SK-N-SH treated with all-trans-retinoic acid at 6 μM for 48 hours (cell line): Measurements from ENCODE around the gene CMTR1.

Experiments
- ATAC-seq: fragments of 200-7000 bp; cut with Tn5 transposase; 3 replicates; pipeline ENCODE4 v1.9.1; 2020; ENCODE audit warnings: mild to moderate bottlenecking, moderate library complexity
- ARNTL ChIP-seq: fragments of 450-650 bp; formaldehyde crosslinking; IDR thresholded peaks from 2 replicates; pipeline ENCODE4 v1.5.0; 2020; ENCODE audit warnings: low read depth, mild to moderate bottlenecking, moderate library complexity, borderline replicate concordance
- CREB5 ChIP-seq: fragments of 250-450 bp; sonication (Bioruptor Pico); IDR thresholded peaks from 2 replicates; pipeline ENCODE4 v1.5.1; 2020; ENCODE audit warnings: low read depth, mild to moderate bottlenecking, moderate library complexity
- CSDC2 ChIP-seq: fragments of 250-450 bp; sonication (Bioruptor Pico); IDR thresholded peaks from 2 replicates; pipeline ENCODE4 v1.5.0; 2020; ENCODE audit warnings: mild to moderate bottlenecking, moderate library complexity
- CSRNP3 ChIP-seq: fragments of 250-450 bp; sonication (Bioruptor Pico); IDR thresholded peaks from 2 replicates; pipeline ENCODE4 v1.5.1; 2021; ENCODE audit warnings: mild to moderate bottlenecking, moderate library complexity
- ESRRG ChIP-seq: fragments of 250-450 bp; sonication (Bioruptor Pico); IDR thresholded peaks from 2 replicates; pipeline ENCODE4 v1.6.1; 2021; ENCODE audit warnings: mild to moderate bottlenecking
- GLIS3 ChIP-seq: fragments of 250-450 bp; sonication (Bioruptor Pico); IDR thresholded peaks from 2 replicates; pipeline ENCODE4 v1.5.0; 2020; ENCODE audit warnings: mild to moderate bottlenecking, moderate library complexity
- ISL1 ChIP-seq: fragments of 250-450 bp; sonication (Bioruptor Pico); IDR thresholded peaks from 2 replicates; pipeline ENCODE4 v2.1.2; 2022; ENCODE audit warnings: mild to moderate bottlenecking, moderate library complexity
- OSR1 ChIP-seq: fragments of 250-450 bp; sonication (Bioruptor Pico); IDR thresholded peaks from 2 replicates; pipeline ENCODE4 v1.8.0; 2022; ENCODE audit warnings: moderate library complexity, mild to moderate bottlenecking, inconsistent platforms
- PATZ1 ChIP-seq: fragments of 250-450 bp; sonication (Bioruptor Pico); IDR thresholded peaks from 2 replicates; pipeline ENCODE4 v1.8.0; 2020; ENCODE audit warnings: mild to moderate bottlenecking, moderate library complexity, borderline replicate concordance
- PPARA ChIP-seq: fragments of 250-450 bp; sonication (Bioruptor Pico); IDR thresholded peaks from 2 replicates; pipeline ENCODE4 v1.5.0; 2020; ENCODE audit warnings: mild to moderate bottlenecking, borderline replicate concordance
- RARB ChIP-seq: fragments of 250-450 bp; sonication (Bioruptor Pico); IDR thresholded peaks from 2 replicates; pipeline ENCODE4 v1.8.0; 2021; ENCODE audit warnings: mild to moderate bottlenecking, moderate library complexity
- SNAI2 ChIP-seq: fragments of 250-450 bp; sonication (Bioruptor Pico); IDR thresholded peaks from 2 replicates; pipeline ENCODE4 v1.5.0; 2020; ENCODE audit warnings: mild to moderate bottlenecking, moderate library complexity
- TCF4 ChIP-seq: fragments of 250-450 bp; sonication (Bioruptor Pico); IDR thresholded peaks from 2 replicates; pipeline ENCODE4 v1.8.0; 2021; ENCODE audit warnings: mild to moderate bottlenecking, moderate library complexity, borderline replicate concordance
- ZC3H10 ChIP-seq: fragments of 250-450 bp; sonication (Bioruptor Pico); IDR thresholded peaks from 2 replicates; pipeline ENCODE4 v1.5.1; 2021; ENCODE audit warnings: mild to moderate bottlenecking, moderate library complexity
- ZFP3 ChIP-seq: fragments of 250-450 bp; sonication (Bioruptor Pico); IDR thresholded peaks from 2 replicates; pipeline ENCODE4 v1.5.0; 2020; ENCODE audit warnings: mild to moderate bottlenecking, moderate library complexity
- ZFP30 ChIP-seq: fragments of 450-650 bp; formaldehyde crosslinking; IDR thresholded peaks from 2 replicates; pipeline ENCODE4 v1.5.0; 2022; ENCODE audit warnings: mild to moderate bottlenecking, moderate library complexity
- ZNF565 ChIP-seq: fragments of 450-650 bp; formaldehyde crosslinking; conservative IDR thresholded peaks from 2 replicates; pipeline ENCODE4 v1.5.0; 2020; ENCODE audit warnings: low read depth, mild to moderate bottlenecking, moderate library complexity
- ZNF70 ChIP-seq: fragments of 450-650 bp; formaldehyde crosslinking; IDR thresholded peaks from 2 replicates; pipeline ENCODE4 v1.5.0; 2020; ENCODE audit warnings: mild to moderate bottlenecking, moderate library complexity
- ZNF8 ChIP-seq: fragments of 450-650 bp; formaldehyde crosslinking; IDR thresholded peaks from 2 replicates; pipeline ENCODE4 v1.5.0; 2020; ENCODE audit warnings: mild to moderate bottlenecking, moderate library complexity
- TF ChIP-seq, protein P1 (sequence below): fragments of 250-450 bp; sonication (Bioruptor Pico); IDR thresholded peaks from 2 replicates; pipeline ENCODE4 v1.8.0; 2021; ENCODE audit warnings: low read depth, mild to moderate bottlenecking, moderate library complexity, borderline replicate concordance

The CMTR1 gene

DNA sequence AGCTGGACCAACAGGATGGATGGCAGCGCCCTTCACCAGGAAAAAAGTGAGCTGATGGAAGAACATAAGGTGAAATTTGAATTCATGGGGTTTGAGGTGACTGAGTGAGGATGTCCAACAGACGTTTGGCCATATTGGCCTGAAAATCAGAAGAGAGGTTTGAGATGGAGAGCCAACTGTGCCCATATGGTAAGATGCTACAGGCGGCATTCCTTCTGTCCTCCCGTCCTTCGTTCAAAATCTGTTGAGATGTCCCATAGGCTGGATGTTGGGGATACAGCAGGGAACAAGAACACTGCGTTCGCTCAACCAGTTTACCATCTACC, 468 bp upstream of the CMTR1 start:
- peak; percentile 41 for ATAC-seq
- no peak for TF ChIP-seq CREB5 (CRISPR knock-in tag)
- TF ChIP-seq PATZ1, result no peak
- no peak for TF ChIP-seq ZFP30 (CRISPR knock-in tag)
- no peak for TF ChIP-seq RARB (CRISPR knock-in tag)
- no peak for TF ChIP-seq ZC3H10 (CRISPR knock-in tag)
- no peak for TF ChIP-seq SNAI2
- no peak for TF ChIP-seq OSR1 (CRISPR knock-in tag)
- no peak for TF ChIP-seq ZNF70 (CRISPR knock-in tag)

GRCh38 chr6:37433657-37434271, 743 bp downstream of the CMTR1 start:
- TF ChIP-seq GLIS3 (CRISPR knock-in tag) (no peak), PPARA (CRISPR knock-in tag) (no peak), SNAI2 (no peak), ESRRG (CRISPR knock-in tag) (no peak), TCF4 (no peak)

DNA sequence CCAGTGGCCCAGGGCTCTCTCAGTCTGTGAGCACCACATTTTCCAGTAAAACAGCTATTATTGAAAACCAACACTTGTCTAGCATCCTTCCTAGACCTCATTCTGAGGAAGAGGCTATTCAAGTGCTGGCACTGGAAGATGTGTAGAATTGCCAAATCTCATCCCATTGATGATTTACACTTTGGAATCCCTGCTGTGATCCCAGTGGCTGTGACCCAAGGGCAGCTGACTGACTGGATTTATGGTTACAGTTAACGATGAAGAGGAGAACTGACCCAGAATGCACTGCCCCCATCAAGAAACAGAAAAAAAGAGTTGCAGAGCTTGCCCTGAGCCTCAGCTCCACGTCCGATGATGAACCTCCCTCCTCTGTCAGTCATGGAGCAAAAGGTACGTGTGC, 2.4 kb downstream of the CMTR1 start:
- TF ChIP-seq ZFP3 (CRISPR knock-in tag), result no peak
- no peak for TF ChIP-seq OSR1 (CRISPR knock-in tag)
- no peak for TF ChIP-seq ZNF8 (CRISPR knock-in tag)
- TF ChIP-seq TCF4, result no peak
- no peak for TF ChIP-seq ARNTL (CRISPR knock-in tag)
- ATAC-seq, result no peak

More at GRCh38 chr6:37433657-37434271, 743 bp downstream of the CMTR1 start:
- ATAC-seq, result peak; percentile 42

DNA sequence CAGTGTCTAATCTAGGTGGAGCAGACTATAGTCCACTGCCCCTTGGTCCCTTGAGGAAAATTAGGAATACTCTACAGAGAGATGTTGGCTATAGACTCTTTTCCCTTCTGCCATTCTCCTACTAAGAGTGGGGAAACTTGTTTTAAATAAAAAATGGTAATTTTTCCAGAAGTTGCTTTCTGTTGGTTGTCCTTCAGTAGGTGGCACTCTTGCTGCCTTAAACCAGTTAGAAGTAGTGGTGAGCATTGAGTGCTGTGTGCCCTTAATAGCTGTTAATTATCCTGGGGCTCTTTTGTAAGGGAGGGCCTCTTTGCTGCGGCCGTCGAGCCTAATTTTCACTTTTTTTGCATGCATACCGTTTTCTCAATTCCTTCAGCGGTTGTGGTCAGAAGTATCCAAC, 2.8 kb downstream of the CMTR1 start:
- no peak for ATAC-seq
- TF ChIP-seq RARB (CRISPR knock-in tag), result no peak

- TF ChIP-seq PATZ1 (no peak), OSR1 (CRISPR knock-in tag) (no peak), ISL1 (no peak)
- no peak for ATAC-seq
These were observed 5.9 kb downstream of the CMTR1 start for GRCh38 chr6:37438930-37439329.

DNA sequence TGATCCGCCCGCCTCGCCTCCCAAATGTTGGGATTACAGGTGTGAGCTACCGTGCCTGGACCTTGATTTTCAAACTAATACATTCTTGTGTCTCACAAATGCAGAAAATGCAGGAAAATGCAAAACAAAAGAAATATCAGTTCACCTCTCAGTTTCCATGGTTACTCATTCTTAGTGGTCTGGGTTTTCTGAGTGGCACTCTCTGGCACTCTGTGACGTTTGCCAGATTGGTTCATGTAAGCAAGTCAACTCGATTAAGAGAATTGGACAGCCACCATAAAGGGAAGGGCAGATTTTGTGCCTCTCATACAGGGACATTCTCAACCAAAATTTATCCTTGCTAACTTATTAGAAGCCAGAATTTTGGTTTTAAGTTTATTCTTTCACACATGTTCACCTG, 8.6 kb downstream of the CMTR1 start:
- TF ChIP-seq ZFP30 (CRISPR knock-in tag) (no peak), ZNF70 (CRISPR knock-in tag) (no peak), ESRRG (CRISPR knock-in tag) (no peak), CREB5 (CRISPR knock-in tag) (no peak), TCF4 (no peak), CSDC2 (no peak), CSRNP3 (no peak), PATZ1 (no peak), ZFP3 (CRISPR knock-in tag) (no peak), ZNF565 (CRISPR knock-in tag) (no peak)
- TF ChIP-seq, protein P1, sequence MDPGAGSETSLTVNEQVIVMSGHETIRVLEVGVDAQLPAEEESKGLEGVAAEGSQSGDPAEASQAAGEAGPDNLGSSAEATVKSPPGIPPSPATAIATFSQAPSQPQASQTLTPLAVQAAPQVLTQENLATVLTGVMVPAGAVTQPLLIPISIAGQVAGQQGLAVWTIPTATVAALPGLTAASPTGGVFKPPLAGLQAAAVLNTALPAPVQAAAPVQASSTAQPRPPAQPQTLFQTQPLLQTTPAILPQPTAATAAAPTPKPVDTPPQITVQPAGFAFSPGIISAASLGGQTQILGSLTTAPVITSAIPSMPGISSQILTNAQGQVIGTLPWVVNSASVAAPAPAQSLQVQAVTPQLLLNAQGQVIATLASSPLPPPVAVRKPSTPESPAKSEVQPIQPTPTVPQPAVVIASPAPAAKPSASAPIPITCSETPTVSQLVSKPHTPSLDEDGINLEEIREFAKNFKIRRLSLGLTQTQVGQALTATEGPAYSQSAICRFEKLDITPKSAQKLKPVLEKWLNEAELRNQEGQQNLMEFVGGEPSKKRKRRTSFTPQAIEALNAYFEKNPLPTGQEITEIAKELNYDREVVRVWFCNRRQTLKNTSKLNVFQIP (CRISPR knock-in tag), result no peak
- TF ChIP-seq, all 23 proteins: peak for 0
- no peak for ATAC-seq
